ENCODE data around the gene ATP1B3.

The ATP1B3 gene

DNA sequence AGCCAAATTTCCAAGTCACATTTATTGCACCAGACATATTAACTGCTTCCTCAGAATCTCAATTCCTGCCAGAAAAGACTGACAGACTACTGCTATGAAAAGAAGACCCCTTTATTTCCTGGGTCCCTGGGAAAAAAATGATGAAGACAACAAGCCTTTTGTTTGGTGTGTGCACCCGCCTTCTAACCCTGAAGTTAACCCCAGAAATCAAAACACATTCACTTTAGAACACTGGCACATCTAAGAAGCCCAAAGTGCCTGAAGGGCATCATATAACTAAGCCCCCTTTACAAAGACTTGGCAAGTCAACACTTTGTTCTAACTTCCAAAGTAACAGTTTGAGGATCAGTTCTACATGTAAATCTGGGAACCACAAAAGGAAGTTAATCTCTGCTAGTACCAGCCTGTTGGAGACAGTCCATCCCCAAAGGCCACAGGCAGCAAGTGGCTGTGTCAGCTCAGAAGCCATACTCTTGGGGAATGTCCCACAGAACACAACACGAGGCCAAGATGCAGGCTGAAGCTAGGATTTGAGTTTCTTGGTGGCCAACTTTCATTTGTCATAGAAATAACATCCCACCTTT lies 16.3 kb upstream of the ATP1B3 start:
- no peak overlapping the region for H3K27ac ChIP-seq (ENCODE audit: low read depth, low read length)
- H3K9me3 ChIP-seq (ENCODE audit: control insufficient read depth, insufficient read depth, low read length), result no peaks in the 10 kb centered on the region
- H3K9ac ChIP-seq (ENCODE audit: low read depth, low read length), result no peak overlapping the region
- no peaks in the 10 kb centered on the region for H3K27me3 ChIP-seq (ENCODE audit: control insufficient read depth, insufficient read depth, low read length)
- no peaks in the 10 kb centered on the region for H3K36me3 ChIP-seq (ENCODE audit: control insufficient read depth, insufficient read depth, low read length)
- H3K4me3 ChIP-seq (ENCODE audit: low read depth, low read length), result no peak overlapping the region
- H3K4me1 ChIP-seq (ENCODE audit: control insufficient read depth, insufficient read depth, low read length), result no peaks in the 10 kb centered on the region

DNA sequence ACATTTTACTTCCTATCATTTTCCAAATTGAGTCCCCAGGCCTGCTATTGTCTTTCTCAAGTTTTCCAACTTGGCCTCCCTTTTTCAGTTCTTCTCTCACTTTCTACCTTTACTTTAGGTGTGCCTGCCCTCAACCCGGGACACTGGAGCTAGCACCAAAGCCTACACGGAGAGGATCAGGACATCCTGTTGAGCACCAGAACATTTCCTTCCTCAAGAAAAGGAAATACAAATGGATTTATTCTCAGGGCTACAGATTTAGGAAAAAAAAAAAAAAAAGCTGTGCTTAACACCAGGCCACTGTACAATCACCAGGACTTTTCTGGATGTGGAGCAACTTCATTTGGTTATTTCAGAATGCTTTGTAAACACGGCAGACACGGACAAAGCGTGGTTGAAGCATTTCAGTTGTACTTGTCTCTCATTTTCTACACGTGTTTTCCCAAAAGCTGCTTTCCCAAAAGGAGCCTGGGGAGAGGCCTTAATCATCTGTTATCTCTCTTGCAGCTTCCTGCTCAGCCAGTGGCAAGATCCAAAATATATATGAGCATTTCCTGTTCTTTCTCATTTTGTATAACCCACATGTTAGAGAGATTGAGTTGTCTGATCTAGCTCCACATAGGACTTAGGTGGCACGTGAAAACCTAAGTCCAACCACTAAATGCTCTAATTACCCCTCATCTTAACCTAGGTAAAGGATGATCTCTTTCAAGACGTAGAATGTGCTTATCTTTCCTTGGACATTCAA lies 15.5 kb upstream of the ATP1B3 start:
- no peaks in the 10 kb centered on the region for H3K9me3 ChIP-seq (ENCODE audit: control insufficient read depth, insufficient read depth, low read length)
- no peak overlapping the region for H3K4me3 ChIP-seq (ENCODE audit: low read depth, low read length)
- H3K36me3 ChIP-seq (ENCODE audit: control insufficient read depth, insufficient read depth, low read length), result no peaks in the 10 kb centered on the region
- no peak overlapping the region for H3K27ac ChIP-seq (ENCODE audit: low read depth, low read length)
- no peaks in the 10 kb centered on the region for H3K27me3 ChIP-seq (ENCODE audit: control insufficient read depth, insufficient read depth, low read length)
- H3K9ac ChIP-seq (ENCODE audit: low read depth, low read length), result no peak overlapping the region
- no peaks in the 10 kb centered on the region for H3K4me1 ChIP-seq (ENCODE audit: control insufficient read depth, insufficient read depth, low read length)

- H3K9ac ChIP-seq (ENCODE audit: low read depth, low read length), result no peak overlapping the region
- no peaks in the 10 kb centered on the region for H3K36me3 ChIP-seq (ENCODE audit: control insufficient read depth, insufficient read depth, low read length)
- H3K27ac ChIP-seq (ENCODE audit: low read depth, low read length), result no peak overlapping the region
- H3K9me3 ChIP-seq (ENCODE audit: control insufficient read depth, insufficient read depth, low read length), result no peaks in the 10 kb centered on the region
- no peaks in the 10 kb centered on the region for H3K4me1 ChIP-seq (ENCODE audit: control insufficient read depth, insufficient read depth, low read length)
- H3K27me3 ChIP-seq (ENCODE audit: control insufficient read depth, insufficient read depth, low read length), result no peaks in the 10 kb centered on the region
- H3K4me3 ChIP-seq (ENCODE audit: low read depth, low read length), result no peak overlapping the region
Measured at GRCh38 chr3:141862279-141862816, 14.1 kb upstream of the ATP1B3 start.

DNA sequence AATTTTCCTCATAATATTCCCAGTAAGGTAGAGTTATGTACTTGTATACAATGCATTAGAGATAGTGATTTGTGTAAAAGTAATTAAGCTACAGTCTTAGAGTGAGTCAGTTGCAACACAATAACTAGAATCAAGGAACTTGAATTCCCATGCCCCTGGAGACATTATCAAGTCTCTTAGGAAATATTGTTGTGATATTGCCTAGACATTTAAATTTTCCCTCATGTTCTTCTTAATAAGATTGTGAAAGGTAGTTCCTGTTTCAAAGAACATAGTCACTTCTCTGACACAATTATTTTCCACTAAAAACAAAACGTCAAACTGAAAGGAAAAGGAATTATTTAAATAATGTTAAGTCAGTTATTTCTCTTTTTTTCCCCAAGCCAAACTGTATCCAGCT lies 13.0 kb upstream of the ATP1B3 start:
- Histone ChIP-seq H3K9ac (ENCODE audit: low read depth, low read length) (no peak overlapping the region), H3K4me1 (ENCODE audit: control insufficient read depth, insufficient read depth, low read length) (no peaks in the 10 kb centered on the region), H3K9me3 (ENCODE audit: control insufficient read depth, insufficient read depth, low read length) (no peaks in the 10 kb centered on the region), H3K36me3 (ENCODE audit: control insufficient read depth, insufficient read depth, low read length) (no peaks in the 10 kb centered on the region), H3K27ac (ENCODE audit: low read depth, low read length) (no peak overlapping the region), H3K4me3 (ENCODE audit: low read depth, low read length) (no peak overlapping the region), H3K27me3 (ENCODE audit: control insufficient read depth, insufficient read depth, low read length) (no peaks in the 10 kb centered on the region)

GRCh38 chr3:141864281-141864970 lies 12.0 kb upstream of the ATP1B3 start:
- Histone ChIP-seq H3K27ac (ENCODE audit: low read depth, low read length) (no peak overlapping the region), H3K36me3 (ENCODE audit: control insufficient read depth, insufficient read depth, low read length) (no peaks in the 10 kb centered on the region), H3K4me3 (ENCODE audit: low read depth, low read length) (no peak overlapping the region), H3K9me3 (ENCODE audit: control insufficient read depth, insufficient read depth, low read length) (no peaks in the 10 kb centered on the region), H3K9ac (ENCODE audit: low read depth, low read length) (no peak overlapping the region), H3K27me3 (ENCODE audit: control insufficient read depth, insufficient read depth, low read length) (no peaks in the 10 kb centered on the region), H3K4me1 (ENCODE audit: control insufficient read depth, insufficient read depth, low read length) (no peaks in the 10 kb centered on the region)

DNA sequence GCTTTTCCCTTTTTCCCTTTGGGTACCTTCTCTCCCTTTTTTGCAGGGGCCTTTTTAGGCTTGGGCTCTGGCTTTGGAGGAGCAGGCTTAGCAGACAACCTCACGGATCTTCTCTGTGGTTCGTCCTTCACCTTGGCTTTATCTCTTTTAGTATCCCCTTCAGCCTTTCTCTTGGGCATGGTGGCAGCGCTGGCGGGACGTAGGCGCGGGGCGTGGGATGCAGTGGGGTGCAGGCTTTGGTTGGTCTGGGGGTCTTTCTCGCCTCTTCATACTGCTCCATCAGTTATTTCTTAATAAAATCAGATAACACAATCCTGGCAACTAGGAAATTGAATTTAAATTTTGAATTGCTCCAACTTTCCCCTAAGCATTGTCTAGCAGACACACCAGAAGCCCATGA lies 11.3 kb upstream of the ATP1B3 start:
- Histone ChIP-seq H3K4me1 (ENCODE audit: control insufficient read depth, insufficient read depth, low read length) (no peaks in the 10 kb centered on the region), H3K27me3 (ENCODE audit: control insufficient read depth, insufficient read depth, low read length) (no peaks in the 10 kb centered on the region)

GRCh38 chr3:141870091-141870687 lies 6.3 kb upstream of the ATP1B3 start:
- Histone ChIP-seq H3K9ac (ENCODE audit: low read depth, low read length) (no peak overlapping the region), H3K27ac (ENCODE audit: low read depth, low read length) (no peak overlapping the region), H3K4me1 (ENCODE audit: control insufficient read depth, insufficient read depth, low read length) (peaks cover 3% of the 10 kb centered on the region; the same call in 1 of the 2 replicates), H3K9me3 (ENCODE audit: control insufficient read depth, insufficient read depth, low read length) (no peaks in the 10 kb centered on the region), H3K4me3 (ENCODE audit: low read depth, low read length) (no peak overlapping the region), H3K27me3 (ENCODE audit: control insufficient read depth, insufficient read depth, low read length) (no peaks in the 10 kb centered on the region), H3K36me3 (ENCODE audit: control insufficient read depth, insufficient read depth, low read length) (no peaks in the 10 kb centered on the region)

More for the DNA sequence above, 11.3 kb upstream of the ATP1B3 start:
- Histone ChIP-seq H3K4me3 (ENCODE audit: low read depth, low read length) (no peak overlapping the region), H3K9me3 (ENCODE audit: control insufficient read depth, insufficient read depth, low read length) (no peaks in the 10 kb centered on the region), H3K36me3 (ENCODE audit: control insufficient read depth, insufficient read depth, low read length) (no peaks in the 10 kb centered on the region), H3K9ac (ENCODE audit: low read depth, low read length) (no peak overlapping the region), H3K27ac (ENCODE audit: low read depth, low read length) (no peak overlapping the region)

- Histone ChIP-seq H3K36me3 (ENCODE audit: control insufficient read depth, insufficient read depth, low read length) (peaks cover 4% of the 10 kb centered on the region), H3K9ac (ENCODE audit: low read depth, low read length) (0 out of 2 replicates have a peak overlapping the region, but pooled peaks have one; percentile 37), H3K27me3 (ENCODE audit: control insufficient read depth, insufficient read depth, low read length) (no peaks in the 10 kb centered on the region), H3K4me3 (ENCODE audit: low read depth, low read length) (peak overlapping the region; percentile 81), H3K4me1 (ENCODE audit: control insufficient read depth, insufficient read depth, low read length) (peaks cover 13% of the 10 kb centered on the region; the same call in 1 of the 2 replicates), H3K9me3 (ENCODE audit: control insufficient read depth, insufficient read depth, low read length) (no peaks in the 10 kb centered on the region), H3K27ac (ENCODE audit: low read depth, low read length) (peak overlapping the region; percentile 77)
Measured at GRCh38 chr3:141875374-141875892, 1.0 kb upstream of the ATP1B3 start.

DNA sequence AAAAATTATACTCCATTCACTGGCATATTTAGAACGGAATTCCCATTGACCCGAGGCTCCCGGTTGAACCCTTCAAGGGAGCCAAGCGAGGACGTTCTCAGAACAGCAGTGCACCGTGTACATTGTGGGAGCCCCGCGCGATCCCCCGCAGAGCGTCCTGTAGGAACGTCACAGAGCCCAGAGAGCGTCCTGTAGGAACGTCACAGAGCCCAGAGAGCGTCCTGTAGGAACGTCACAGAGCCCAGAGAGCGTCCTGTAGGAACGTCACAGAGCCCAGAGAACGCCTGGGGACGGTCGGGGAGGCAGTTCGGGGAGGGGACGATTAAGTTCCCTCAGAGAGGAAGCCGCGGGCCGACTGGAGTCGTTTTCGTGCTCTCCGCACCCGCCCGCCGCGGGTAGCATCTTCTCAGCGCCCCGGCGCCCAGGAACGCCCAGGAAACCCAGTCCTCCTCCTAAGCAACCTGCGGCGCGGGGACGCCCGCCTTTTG lies 506 bp upstream of the ATP1B3 start:
- Histone ChIP-seq H3K36me3 (ENCODE audit: control insufficient read depth, insufficient read depth, low read length) (peaks cover 6% of the 10 kb centered on the region), H3K4me1 (ENCODE audit: control insufficient read depth, insufficient read depth, low read length) (peaks cover 13% of the 10 kb centered on the region; the same call in 1 of the 2 replicates), H3K27ac (ENCODE audit: low read depth, low read length) (peak overlapping the region; percentile 77), H3K9me3 (ENCODE audit: control insufficient read depth, insufficient read depth, low read length) (no peaks in the 10 kb centered on the region), H3K4me3 (ENCODE audit: low read depth, low read length) (peak overlapping the region; percentile 81), H3K27me3 (ENCODE audit: control insufficient read depth, insufficient read depth, low read length) (no peaks in the 10 kb centered on the region), H3K9ac (ENCODE audit: low read depth, low read length) (0 out of 2 replicates have a peak overlapping the region, but pooled peaks have one; percentile 37)

DNA sequence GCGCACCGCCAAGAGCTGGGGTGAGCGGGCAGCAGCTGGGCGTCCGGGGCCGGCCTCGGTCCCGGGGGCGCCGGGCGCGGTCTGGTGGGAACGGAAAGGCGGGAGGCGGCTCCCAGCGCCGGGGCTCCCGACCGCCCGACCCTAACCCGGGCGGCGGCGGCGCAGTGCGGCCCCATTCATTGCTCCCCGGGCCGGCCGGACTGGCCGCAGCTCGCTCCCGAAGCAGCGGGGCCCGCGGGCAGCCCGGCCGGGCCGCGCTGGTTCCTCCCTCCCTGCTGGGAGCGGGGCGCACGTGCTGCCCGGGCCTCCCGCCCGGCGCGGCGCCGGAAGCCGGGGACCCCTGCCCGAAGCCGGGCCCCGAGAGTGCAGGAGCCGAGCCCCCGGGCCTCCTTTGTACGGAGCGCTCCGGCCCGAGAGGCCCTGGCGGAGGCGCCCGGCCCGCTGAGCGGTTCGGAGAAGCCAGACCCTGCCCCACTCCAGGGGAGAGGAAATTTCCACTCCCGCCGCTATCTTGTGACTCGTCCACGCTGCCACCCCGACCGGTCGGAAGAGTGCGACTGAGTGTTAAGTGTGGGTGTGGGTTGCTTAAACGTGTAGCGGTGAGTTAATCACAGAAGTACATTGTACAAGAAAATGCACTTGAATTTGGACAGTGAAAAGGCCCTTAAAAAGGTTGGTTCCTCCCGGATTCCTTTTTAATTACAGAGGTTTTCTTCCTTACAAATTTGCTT lies 613 bp downstream of the ATP1B3 start:
- Histone ChIP-seq H3K4me1 (ENCODE audit: control insufficient read depth, insufficient read depth, low read length) (peaks cover 13% of the 10 kb centered on the region; the same call in 1 of the 2 replicates), H3K27ac (ENCODE audit: low read depth, low read length) (peak overlapping the region; percentile 88)

More for the DNA sequence above, 613 bp downstream of the ATP1B3 start:
- Histone ChIP-seq H3K9me3 (ENCODE audit: control insufficient read depth, insufficient read depth, low read length) (no peaks in the 10 kb centered on the region), H3K27me3 (ENCODE audit: control insufficient read depth, insufficient read depth, low read length) (no peaks in the 10 kb centered on the region), H3K9ac (ENCODE audit: low read depth, low read length) (peak overlapping the region; percentile 70), H3K4me3 (ENCODE audit: low read depth, low read length) (peak overlapping the region; percentile 81), H3K36me3 (ENCODE audit: control insufficient read depth, insufficient read depth, low read length) (peaks cover 15% of the 10 kb centered on the region)

All from HUES48 (cell line).